ENCODE results near the gene HBG2.

Gene HBG2

GRCh38 chr11:5230266-5230665, 24.3 kb downstream of the HBG2 start:
- no peak for DNase-seq

- DNase-seq, result no peak
Observed at GRCh38 chr11:5229796-5230195, 24.8 kb downstream of the HBG2 start.

DNA sequence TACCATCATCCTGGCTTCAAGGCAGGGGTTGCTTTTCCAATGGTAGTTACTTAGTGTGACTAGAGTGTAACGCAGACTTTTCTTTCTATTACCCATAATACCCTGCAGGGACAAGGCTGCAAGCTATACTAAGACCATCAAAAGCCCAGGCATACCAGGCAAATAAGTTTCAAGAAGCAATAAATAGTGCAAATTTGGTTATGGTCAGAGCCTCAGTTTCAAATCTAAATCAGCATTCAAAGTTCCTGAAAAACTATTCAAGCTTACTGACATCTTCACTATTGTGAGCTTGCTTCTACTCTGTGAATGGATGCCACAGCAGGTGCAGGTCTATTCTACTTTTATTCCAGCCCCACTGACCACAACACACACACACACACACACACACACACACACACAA, 25.2 kb downstream of the HBG2 start:
- DNase-seq, result no peak

GRCh38 chr11:5228124-5228523, 26.5 kb downstream of the HBG2 start:
- no peak for DNase-seq

- DNase-seq, result no peak
Observed at GRCh38 chr11:5227681-5228080, 26.9 kb downstream of the HBG2 start.

- no peak for DNase-seq
Observed at GRCh38 chr11:5226732-5227310, 27.8 kb downstream of the HBG2 start, which contains the start of gene HBB. Gene HBB (minus strand): TSS chr11:5227071. CDS start chr11:5227021, 50 bp downstream.

GRCh38 chr11:5225480-5225871, 29.1 kb downstream of the HBG2 start:
- no peak for DNase-seq

- no peak for DNase-seq
Observed at GRCh38 chr11:5224538-5225479, 29.8 kb downstream of the HBG2 start.

DNA sequence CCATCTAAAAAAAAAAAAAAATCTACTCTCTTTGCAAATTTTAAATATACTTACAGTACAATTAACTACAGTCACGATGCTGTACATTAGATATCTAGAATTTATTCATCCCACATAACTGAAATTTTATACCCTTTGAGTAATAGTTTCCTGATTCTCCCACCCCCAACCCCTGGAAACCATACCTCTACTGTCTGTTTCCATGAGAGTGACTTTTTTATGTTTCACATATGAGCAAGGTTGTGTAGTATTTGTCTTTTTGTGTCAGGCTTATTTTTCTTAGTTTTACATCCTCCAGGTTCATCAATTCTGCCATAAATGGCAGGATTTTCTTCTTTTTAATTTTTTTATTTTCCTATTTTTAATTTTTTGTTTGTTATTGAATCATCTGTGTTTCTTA, 30.9 kb downstream of the HBG2 start:
- DNase-seq, result no peak

GRCh38 chr11:5223146-5223545, 31.4 kb downstream of the HBG2 start:
- DNase-seq, result no peak

- no peak for DNase-seq
Observed at GRCh38 chr11:5210376-5210885, 44.1 kb downstream of the HBG2 start.

DNA sequence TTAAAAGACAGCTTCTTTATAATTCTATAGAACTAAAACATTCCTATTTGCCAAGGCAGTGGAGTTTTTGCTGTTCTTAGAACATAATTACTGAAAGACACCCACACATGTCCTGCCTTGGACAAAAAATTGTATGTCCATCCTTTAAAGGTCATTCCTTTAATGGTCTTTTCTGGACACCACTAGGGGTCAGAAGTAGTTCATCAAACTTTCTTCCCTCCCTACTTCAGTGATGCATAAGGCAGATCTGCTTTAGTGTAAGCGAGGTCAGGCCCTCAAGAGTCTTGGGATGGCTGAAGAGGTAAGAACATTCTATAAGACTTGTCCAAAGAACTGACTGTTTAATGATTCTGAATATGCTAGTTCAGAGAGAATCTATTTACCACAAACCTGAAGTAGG, 49.8 kb downstream of the HBG2 start:
- peak; percentile 6 for DNase-seq

DNA sequence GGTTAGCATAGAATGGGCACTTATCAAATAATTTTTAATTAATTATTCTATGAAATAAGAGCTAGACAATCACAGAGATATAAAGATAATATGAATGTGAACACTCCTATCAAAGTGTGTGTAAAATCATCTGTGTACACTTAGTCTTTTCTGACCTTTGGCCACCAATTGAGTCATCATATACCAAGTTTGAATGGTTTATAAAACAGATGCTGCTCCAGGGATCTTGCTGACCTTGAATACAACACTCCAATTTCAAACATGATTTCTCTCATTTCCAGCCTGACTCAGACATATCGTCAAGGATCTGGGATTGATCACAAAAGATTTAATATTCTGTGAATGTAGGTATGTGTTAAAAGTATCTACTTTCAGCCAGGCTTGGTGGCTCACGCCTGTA, 51.2 kb downstream of the HBG2 start:
- no peak for DNase-seq
